ENCODE data around the gene SLC16A4.

The SLC16A4 gene

GRCh38 chr1:110339407-110340206 is 51.2 kb downstream of the SLC16A4 start:
- Histone ChIP-seq H3K36me3 (ENCODE audit: insufficient read depth, low read length) (peaks cover 33% of the 10 kb centered on the region), H3K4me2 (ENCODE audit: low read length) (peak overlapping the region; percentile 95), H3K9ac (ENCODE audit: low read depth, low read length) (peak overlapping the region; percentile 94), H3K9me3 (replicated peaks; ENCODE audit: low read length) (no peaks in the 10 kb centered on the region), H3K4me1 (ENCODE audit: control insufficient read depth, insufficient read depth, low read length) (peaks cover 45% of the 10 kb centered on the region), H3K27me3 (ENCODE audit: control insufficient read depth, insufficient read depth, low read length) (no peaks in the 10 kb centered on the region), H3K4me3 (ENCODE audit: low read length) (peak overlapping the region; percentile 92)

- peaks cover 41% of the 10 kb centered on the region for H3K4me1 ChIP-seq (ENCODE audit: control insufficient read depth, insufficient read depth, low read length)
- H3K27me3 ChIP-seq (ENCODE audit: control insufficient read depth, insufficient read depth, low read length), result no peaks in the 10 kb centered on the region
Observed at GRCh38 chr1:110338886-110339406, 51.9 kb downstream of the SLC16A4 start, which contains the start of gene RBM15. TSS of gene RBM15 (plus strand) at chr1:110339377. CDS start at chr1:110339406, 29 bp downstream.

GRCh38 chr1:110338309-110338885 is 52.4 kb downstream of the SLC16A4 start:
- peak overlapping the region; percentile 90 for H3K9ac ChIP-seq (ENCODE audit: low read depth, low read length)
- H3K4me1 ChIP-seq (ENCODE audit: control insufficient read depth, insufficient read depth, low read length), result peaks cover 36% of the 10 kb centered on the region
- H3K9me3 ChIP-seq (replicated peaks; ENCODE audit: low read length), result no peaks in the 10 kb centered on the region
- peaks cover 23% of the 10 kb centered on the region for H3K36me3 ChIP-seq (ENCODE audit: insufficient read depth, low read length)
- H3K4me2 ChIP-seq (ENCODE audit: low read length), result peak overlapping the region; percentile 91
- H3K27me3 ChIP-seq (ENCODE audit: control insufficient read depth, insufficient read depth, low read length), result no peaks in the 10 kb centered on the region
- peak overlapping the region; percentile 77 for H3K4me3 ChIP-seq (ENCODE audit: low read length)

More at GRCh38 chr1:110338886-110339406, 51.9 kb downstream of the SLC16A4 start, which contains the start of gene RBM15:
- H3K9me3 ChIP-seq (replicated peaks; ENCODE audit: low read length), result no peaks in the 10 kb centered on the region
- H3K4me3 ChIP-seq (ENCODE audit: low read length), result peak within 1 kb of the TSS; percentile 92
- H3K4me2 ChIP-seq (ENCODE audit: low read length), result peak within 1 kb of the TSS; percentile 95
- peaks cover 29% of the 10 kb centered on the region for H3K36me3 ChIP-seq (ENCODE audit: insufficient read depth, low read length)
- H3K9ac ChIP-seq (ENCODE audit: low read depth, low read length), result peak within 1 kb of the TSS; percentile 94

GRCh38 chr1:110337704-110338308 is 53.0 kb downstream of the SLC16A4 start:
- Histone ChIP-seq H3K36me3 (ENCODE audit: insufficient read depth, low read length) (peaks cover 19% of the 10 kb centered on the region), H3K27me3 (ENCODE audit: control insufficient read depth, insufficient read depth, low read length) (no peaks in the 10 kb centered on the region), H3K4me2 (ENCODE audit: low read length) (peak overlapping the region; percentile 91), H3K9ac (ENCODE audit: low read depth, low read length) (peak overlapping the region; percentile 90), H3K4me3 (ENCODE audit: low read length) (peak overlapping the region; percentile 77), H3K4me1 (ENCODE audit: control insufficient read depth, insufficient read depth, low read length) (peaks cover 30% of the 10 kb centered on the region), H3K9me3 (replicated peaks; ENCODE audit: low read length) (no peaks in the 10 kb centered on the region)

GRCh38 chr1:110336300-110337039 is 54.4 kb downstream of the SLC16A4 start:
- Histone ChIP-seq H3K4me1 (ENCODE audit: control insufficient read depth, insufficient read depth, low read length) (peaks cover 20% of the 10 kb centered on the region), H3K27me3 (ENCODE audit: control insufficient read depth, insufficient read depth, low read length) (no peaks in the 10 kb centered on the region), H3K36me3 (ENCODE audit: insufficient read depth, low read length) (peaks cover 9% of the 10 kb centered on the region), H3K9ac (ENCODE audit: low read depth, low read length) (no peak overlapping the region), H3K4me3 (ENCODE audit: low read length) (no peak overlapping the region), H3K9me3 (replicated peaks; ENCODE audit: low read length) (no peaks in the 10 kb centered on the region), H3K4me2 (ENCODE audit: low read length) (no peak overlapping the region)

GRCh38 chr1:110335265-110335664 is 55.6 kb downstream of the SLC16A4 start:
- no peaks in the 10 kb centered on the region for H3K9me3 ChIP-seq (replicated peaks; ENCODE audit: low read length)
- H3K9ac ChIP-seq (ENCODE audit: low read depth, low read length), result no peak overlapping the region
- no peaks in the 10 kb centered on the region for H3K27me3 ChIP-seq (ENCODE audit: control insufficient read depth, insufficient read depth, low read length)
- no peak overlapping the region for H3K4me3 ChIP-seq (ENCODE audit: low read length)
- no peaks in the 10 kb centered on the region for H3K36me3 ChIP-seq (ENCODE audit: insufficient read depth, low read length)
- H3K4me2 ChIP-seq (ENCODE audit: low read length), result no peak overlapping the region
- peaks cover 8% of the 10 kb centered on the region for H3K4me1 ChIP-seq (ENCODE audit: control insufficient read depth, insufficient read depth, low read length)

GRCh38 chr1:110328700-110329099 is 62.1 kb downstream of the SLC16A4 start:
- H3K9ac ChIP-seq (ENCODE audit: low read depth, low read length), result no peak overlapping the region
- H3K36me3 ChIP-seq (ENCODE audit: insufficient read depth, low read length), result no peaks in the 10 kb centered on the region
- no peaks in the 10 kb centered on the region for H3K9me3 ChIP-seq (replicated peaks; ENCODE audit: low read length)
- no peak overlapping the region for H3K4me2 ChIP-seq (ENCODE audit: low read length)
- H3K4me3 ChIP-seq (ENCODE audit: low read length), result no peak overlapping the region
- no peaks in the 10 kb centered on the region for H3K4me1 ChIP-seq (ENCODE audit: control insufficient read depth, insufficient read depth, low read length)
- no peaks in the 10 kb centered on the region for H3K27me3 ChIP-seq (ENCODE audit: control insufficient read depth, insufficient read depth, low read length)

- H3K4me3 ChIP-seq (ENCODE audit: low read length), result no peak overlapping the region
- no peak overlapping the region for H3K4me2 ChIP-seq (ENCODE audit: low read length)
- no peaks in the 10 kb centered on the region for H3K4me1 ChIP-seq (ENCODE audit: control insufficient read depth, insufficient read depth, low read length)
- no peaks in the 10 kb centered on the region for H3K9me3 ChIP-seq (replicated peaks; ENCODE audit: low read length)
- no peak overlapping the region for H3K9ac ChIP-seq (ENCODE audit: low read depth, low read length)
- H3K36me3 ChIP-seq (ENCODE audit: insufficient read depth, low read length), result no peaks in the 10 kb centered on the region
- H3K27me3 ChIP-seq (ENCODE audit: control insufficient read depth, insufficient read depth, low read length), result no peaks in the 10 kb centered on the region
Observed at GRCh38 chr1:110328274-110328673, 62.6 kb downstream of the SLC16A4 start.

GRCh38 chr1:110326826-110327225 is 64.0 kb downstream of the SLC16A4 start:
- no peaks in the 10 kb centered on the region for H3K27me3 ChIP-seq (ENCODE audit: control insufficient read depth, insufficient read depth, low read length)
- H3K36me3 ChIP-seq (ENCODE audit: insufficient read depth, low read length), result no peaks in the 10 kb centered on the region
- H3K9me3 ChIP-seq (replicated peaks; ENCODE audit: low read length), result no peaks in the 10 kb centered on the region
- no peak overlapping the region for H3K4me2 ChIP-seq (ENCODE audit: low read length)
- no peak overlapping the region for H3K4me3 ChIP-seq (ENCODE audit: low read length)
- no peaks in the 10 kb centered on the region for H3K4me1 ChIP-seq (ENCODE audit: control insufficient read depth, insufficient read depth, low read length)
- no peak overlapping the region for H3K9ac ChIP-seq (ENCODE audit: low read depth, low read length)

- Histone ChIP-seq H3K4me1 (ENCODE audit: control insufficient read depth, insufficient read depth, low read length) (no peaks in the 10 kb centered on the region), H3K4me2 (ENCODE audit: low read length) (no peak overlapping the region), H3K27me3 (ENCODE audit: control insufficient read depth, insufficient read depth, low read length) (no peaks in the 10 kb centered on the region), H3K9me3 (replicated peaks; ENCODE audit: low read length) (no peaks in the 10 kb centered on the region), H3K4me3 (ENCODE audit: low read length) (no peak overlapping the region), H3K36me3 (ENCODE audit: insufficient read depth, low read length) (no peaks in the 10 kb centered on the region), H3K9ac (ENCODE audit: low read depth, low read length) (no peak overlapping the region)
Observed at GRCh38 chr1:110324667-110325066, 66.2 kb downstream of the SLC16A4 start.

GRCh38 chr1:110321846-110322245 is 69.0 kb downstream of the SLC16A4 start:
- no peaks in the 10 kb centered on the region for H3K9me3 ChIP-seq (replicated peaks; ENCODE audit: low read length)
- H3K9ac ChIP-seq (ENCODE audit: low read depth, low read length), result no peak overlapping the region
- no peaks in the 10 kb centered on the region for H3K27me3 ChIP-seq (ENCODE audit: control insufficient read depth, insufficient read depth, low read length)
- no peak overlapping the region for H3K4me2 ChIP-seq (ENCODE audit: low read length)
- H3K4me1 ChIP-seq (ENCODE audit: control insufficient read depth, insufficient read depth, low read length), result no peaks in the 10 kb centered on the region
- H3K36me3 ChIP-seq (ENCODE audit: insufficient read depth, low read length), result no peaks in the 10 kb centered on the region
- no peak overlapping the region for H3K4me3 ChIP-seq (ENCODE audit: low read length)
